ENCODE measurements around the gene ENTPD6.
"Not testable (repeated sequence)": the region's sequence is repeated elsewhere in the genome, so short reads cannot be mapped to it uniquely, and the experiment has no call there.

The ENTPD6 gene

GRCh38 chr20:25195014-25195961 lies at the start of gene ENTPD6:
Gene ENTPD6, plus strand, starts transcription at chr20:25195712. Its CDS starts 10,825 bp downstream, at chr20:25206537.
- DNase-seq (ENCODE audit: low read depth), result peak; percentile 68

GRCh38 chr20:25146976-25147375 lies 48.5 kb upstream of the ENTPD6 start:
- no peak for DNase-seq (ENCODE audit: low read depth)

GRCh38 chr20:25147716-25148115 lies 47.8 kb upstream of the ENTPD6 start:
- no peak for DNase-seq (ENCODE audit: low read depth)

- DNase-seq (ENCODE audit: low read depth), result no peak
Measured at GRCh38 chr20:25148181-25148981, 47.1 kb upstream of the ENTPD6 start.

- no peak for DNase-seq (ENCODE audit: low read depth)
Measured at GRCh38 chr20:25148982-25149846, 46.3 kb upstream of the ENTPD6 start.

- DNase-seq (ENCODE audit: low read depth), result no peak
Measured at GRCh38 chr20:25150016-25150415, 45.5 kb upstream of the ENTPD6 start.

- DNase-seq (ENCODE audit: low read depth), result no peak
Measured at GRCh38 chr20:25158043-25158442, 37.5 kb upstream of the ENTPD6 start.

GRCh38 chr20:25160467-25160866 lies 35.0 kb upstream of the ENTPD6 start:
- no peak for DNase-seq (ENCODE audit: low read depth)

- no peak for DNase-seq (ENCODE audit: low read depth)
Measured at GRCh38 chr20:25160897-25161296, 34.6 kb upstream of the ENTPD6 start.

- no peak for DNase-seq (ENCODE audit: low read depth)
Measured at GRCh38 chr20:25165128-25165527, 30.4 kb upstream of the ENTPD6 start.

GRCh38 chr20:25166105-25166782 lies 29.3 kb upstream of the ENTPD6 start:
- not testable (repeated sequence) for DNase-seq (ENCODE audit: low read depth)

- DNase-seq (ENCODE audit: low read depth), result no peak
Measured at GRCh38 chr20:25173321-25173720, 22.2 kb upstream of the ENTPD6 start.

- DNase-seq (ENCODE audit: low read depth), result no peak
Measured at GRCh38 chr20:25173886-25174308, 21.6 kb upstream of the ENTPD6 start.

GRCh38 chr20:25176184-25176583 lies 19.3 kb upstream of the ENTPD6 start:
- no peak for DNase-seq (ENCODE audit: low read depth)

GRCh38 chr20:25177890-25178321 lies 17.6 kb upstream of the ENTPD6 start:
- DNase-seq (ENCODE audit: low read depth), result no peak

- DNase-seq (ENCODE audit: low read depth), result peak; percentile 64
Measured at GRCh38 chr20:25178563-25179438, 16.7 kb upstream of the ENTPD6 start.

- DNase-seq (ENCODE audit: low read depth), result no peak
Measured at GRCh38 chr20:25179439-25180089, 15.9 kb upstream of the ENTPD6 start.

GRCh38 chr20:25184391-25184790 lies 11.1 kb upstream of the ENTPD6 start:
- not testable (repeated sequence) for DNase-seq (ENCODE audit: low read depth)

- no peak for DNase-seq (ENCODE audit: low read depth)
Measured at GRCh38 chr20:25187220-25187619, 8.3 kb upstream of the ENTPD6 start.

GRCh38 chr20:25187635-25188034 lies 7.9 kb upstream of the ENTPD6 start:
- DNase-seq (ENCODE audit: low read depth), result no peak
